ENCODE measurements around the gene DPP6.

DNA sequence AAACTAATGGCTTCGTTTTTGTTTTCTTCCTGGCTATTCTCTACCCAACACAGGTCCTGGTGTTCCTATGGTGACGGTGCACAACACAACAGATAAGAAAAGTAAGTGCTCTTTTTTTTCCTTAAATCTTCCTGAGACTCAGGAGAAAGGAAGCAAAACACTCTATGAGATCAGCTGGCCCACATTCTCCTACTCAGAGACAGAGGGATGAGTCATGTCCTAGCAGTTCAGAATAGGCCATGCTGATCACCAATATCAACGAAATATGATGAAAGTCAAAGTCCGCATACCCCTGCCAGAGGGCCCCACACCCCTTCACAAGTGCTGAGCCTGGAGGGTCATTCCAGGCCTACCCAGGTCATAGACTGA is 801.5 kb downstream of the DPP6 start:
- no peak for TF ChIP-seq CTCF (IDR thresholded peaks at IDR 0.05; ENCODE audit: insufficient read depth, low read depth, low read length)
- no peak for TF ChIP-seq EZH2 (IDR thresholded peaks at IDR 0.05; ENCODE audit: insufficient read depth, low read length)
